Bronchial epithelial cell (primary cell): ENCODE data around the gene IGFL3. TPM values are rescaled to one million over a fixed set of nuclear protein-coding genes. Genes with fewer than 3 reads are reported as not detected.

ENCODE experiments used
- DNase-seq: peaks from one replicate; pipeline ENCODE4 v3.0.0-alpha.2; 2010; ENCODE audit warnings: low read depth
- FAIRE-seq: peaks from 2 replicates; lab custom pipeline; 2011; peaks lifted over from hg19 to GRCh38; lab: Jason Lieb, UNC
- H3K27me3 ChIP-seq: 2 replicates; pipeline ENCODE4 v1.5.1; 2011; ENCODE audit warnings: low read length; ENCODE audit not compliant: control insufficient read depth, insufficient read depth
- H3K36me3 ChIP-seq: 2 replicates; pipeline ENCODE4 v1.5.1; 2011; ENCODE audit warnings: low read length; ENCODE audit not compliant: control insufficient read depth, insufficient read depth
- H3K4me3 ChIP-seq: 2 replicates; pipeline ENCODE4 v1.5.1; 2011; ENCODE audit warnings: mild to moderate bottlenecking, low read depth, low read length, control low read depth
- total RNA-seq: library from RNA; depleted of rRNA; stranded (reverse); fragments of >200 nt; gene quantifications from 2 replicates; pipeline ENCODE4 v1.2.1, GENCODE V29; 2014
- TF ChIP-seq, protein P1 (sequence below): IDR thresholded peaks from 2 replicates; pipeline ENCODE4 v1.5.1; 2011; ENCODE audit warnings: mild to moderate bottlenecking, moderate library complexity, low read length, control low read depth, inconsistent platforms; ENCODE audit not compliant: insufficient read depth, severe bottlenecking

Gene IGFL3
- total RNA-seq, 1 donor from 2014 or later = not detected

DNA sequence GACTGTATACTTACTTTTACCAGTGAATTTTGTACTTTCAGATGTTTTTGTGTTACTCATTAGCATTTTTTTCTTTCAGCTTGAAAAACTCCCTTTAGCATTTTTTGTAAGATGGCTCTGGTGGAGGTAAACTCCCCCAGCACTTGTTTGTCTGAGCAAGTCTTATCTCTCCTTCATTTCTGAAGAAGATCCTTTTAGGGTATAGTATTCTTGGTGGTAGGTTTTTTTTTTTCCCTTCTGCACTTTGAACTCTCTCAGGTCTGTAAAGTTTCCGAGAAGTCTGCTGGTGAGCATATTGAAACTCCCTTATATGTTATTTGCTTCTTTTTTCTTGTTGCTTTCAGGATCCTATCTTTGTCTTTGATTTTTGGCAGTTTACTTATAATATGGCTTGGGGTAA is 35.1 kb downstream of the IGFL3 start:
- FAIRE-seq (no peak), DNase-seq (no peak)
- TF ChIP-seq, protein P1, sequence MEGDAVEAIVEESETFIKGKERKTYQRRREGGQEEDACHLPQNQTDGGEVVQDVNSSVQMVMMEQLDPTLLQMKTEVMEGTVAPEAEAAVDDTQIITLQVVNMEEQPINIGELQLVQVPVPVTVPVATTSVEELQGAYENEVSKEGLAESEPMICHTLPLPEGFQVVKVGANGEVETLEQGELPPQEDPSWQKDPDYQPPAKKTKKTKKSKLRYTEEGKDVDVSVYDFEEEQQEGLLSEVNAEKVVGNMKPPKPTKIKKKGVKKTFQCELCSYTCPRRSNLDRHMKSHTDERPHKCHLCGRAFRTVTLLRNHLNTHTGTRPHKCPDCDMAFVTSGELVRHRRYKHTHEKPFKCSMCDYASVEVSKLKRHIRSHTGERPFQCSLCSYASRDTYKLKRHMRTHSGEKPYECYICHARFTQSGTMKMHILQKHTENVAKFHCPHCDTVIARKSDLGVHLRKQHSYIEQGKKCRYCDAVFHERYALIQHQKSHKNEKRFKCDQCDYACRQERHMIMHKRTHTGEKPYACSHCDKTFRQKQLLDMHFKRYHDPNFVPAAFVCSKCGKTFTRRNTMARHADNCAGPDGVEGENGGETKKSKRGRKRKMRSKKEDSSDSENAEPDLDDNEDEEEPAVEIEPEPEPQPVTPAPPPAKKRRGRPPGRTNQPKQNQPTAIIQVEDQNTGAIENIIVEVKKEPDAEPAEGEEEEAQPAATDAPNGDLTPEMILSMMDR = no peak
- H3K36me3 ChIP-seq = no peaks in the 10 kb centered on the region
- H3K27me3 ChIP-seq = peaks cover 13% of the 10 kb centered on the region
- H3K4me3 ChIP-seq = no peak overlapping the region

DNA sequence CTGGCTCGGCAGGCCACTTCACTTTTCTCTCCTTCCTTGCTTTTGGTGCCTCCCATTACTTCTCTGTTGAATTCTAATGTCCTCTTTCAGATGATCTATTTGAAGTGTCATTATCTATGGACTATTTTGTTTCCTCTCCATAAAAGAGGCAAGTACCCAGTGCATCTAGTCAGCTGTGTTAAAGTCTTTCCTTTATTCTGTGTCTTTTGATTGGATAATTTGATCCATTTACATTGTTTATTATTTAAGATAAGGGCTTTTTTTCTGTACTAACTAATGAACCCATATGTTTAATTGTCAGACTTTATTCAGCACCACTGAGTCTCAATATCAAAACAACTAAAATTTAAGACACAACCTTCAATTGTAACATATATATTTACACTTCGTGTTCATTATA is 36.4 kb downstream of the IGFL3 start:
- FAIRE-seq (no peak), DNase-seq (no peak)
- Histone ChIP-seq H3K27me3 (peaks cover 15% of the 10 kb centered on the region), H3K4me3 (no peak overlapping the region), H3K36me3 (no peaks in the 10 kb centered on the region)
- TF ChIP-seq, protein P1 = no peak

GRCh38 chr19:46085888-46086287 is 38.6 kb downstream of the IGFL3 start:
- FAIRE-seq = no peak
- H3K27me3 ChIP-seq = peaks cover 19% of the 10 kb centered on the region
- H3K4me3 ChIP-seq = no peak overlapping the region
- TF ChIP-seq, protein P1 = no peak
- no peak for DNase-seq
- no peaks in the 10 kb centered on the region for H3K36me3 ChIP-seq

DNA sequence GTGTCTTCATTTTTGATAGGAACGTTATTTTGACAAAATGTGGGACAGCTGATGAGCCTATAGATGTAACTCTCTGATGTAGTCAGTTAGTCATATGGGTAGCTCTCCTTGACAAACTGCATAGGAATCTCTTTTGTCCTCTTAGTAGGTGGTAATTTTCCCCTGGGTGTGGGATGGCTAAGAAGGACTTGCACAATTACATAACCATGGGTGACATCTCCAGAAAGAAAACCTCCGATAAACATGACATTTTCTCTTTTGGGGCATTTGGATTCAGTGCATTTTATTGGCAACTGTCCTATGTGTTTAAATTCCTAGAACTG is 41.8 kb downstream of the IGFL3 start:
- peak; percentile 78 for DNase-seq
- Histone ChIP-seq H3K27me3 (peaks cover 26% of the 10 kb centered on the region), H3K4me3 (no peak overlapping the region), H3K36me3 (no peaks in the 10 kb centered on the region)
- TF ChIP-seq, protein P1 = no peak
- no peak for FAIRE-seq

DNA sequence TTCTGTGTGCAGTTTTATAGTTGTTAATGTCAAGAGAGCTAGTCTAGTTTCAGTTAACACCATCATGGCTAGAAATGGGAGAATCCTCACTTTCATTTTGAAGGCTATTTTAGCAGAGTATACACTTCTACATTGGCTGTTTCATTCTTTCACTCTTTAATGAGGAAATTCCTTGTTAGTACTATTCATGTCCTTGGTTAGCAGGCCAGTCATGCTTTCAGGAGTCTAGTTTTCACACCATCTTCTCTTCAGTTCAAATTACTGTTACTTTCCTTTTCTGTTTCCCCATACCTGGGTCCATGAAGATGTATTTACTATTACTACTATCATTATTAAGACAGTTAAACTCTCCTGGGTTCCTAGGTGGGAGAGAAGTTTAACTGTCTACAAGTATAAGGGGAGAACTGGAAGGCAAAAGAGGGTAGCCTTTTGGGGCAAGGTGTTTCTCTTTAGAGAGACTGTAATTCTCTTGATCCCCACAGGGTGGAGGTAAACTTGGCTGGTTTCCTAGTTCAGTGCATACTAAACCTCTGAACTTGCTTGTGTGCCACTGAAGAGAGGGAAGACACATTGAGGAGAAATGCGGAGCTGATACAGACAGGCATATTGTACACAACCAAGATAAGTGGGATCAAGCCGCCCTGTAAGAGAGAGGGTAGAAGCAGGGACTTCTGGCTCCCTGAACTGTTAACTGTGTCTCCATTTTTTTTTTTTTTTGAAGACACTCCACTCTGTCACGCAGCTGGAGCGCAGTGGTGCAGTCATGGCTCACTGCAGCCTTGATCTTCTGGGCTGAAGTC is 42.4 kb downstream of the IGFL3 start:
- no peak for FAIRE-seq
- TF ChIP-seq, protein P1 = peak; percentile 71
- Histone ChIP-seq H3K4me3 (no peak overlapping the region), H3K36me3 (no peaks in the 10 kb centered on the region), H3K27me3 (peaks cover 28% of the 10 kb centered on the region)
- peak; percentile 55 for DNase-seq

GRCh38 chr19:46080561-46080960 is 43.9 kb downstream of the IGFL3 start:
- no peaks in the 10 kb centered on the region for H3K36me3 ChIP-seq
- FAIRE-seq = peak; percentile 76
- TF ChIP-seq, protein P1 = no peak
- DNase-seq = no peak
- no peak overlapping the region for H3K4me3 ChIP-seq
- H3K27me3 ChIP-seq = peaks cover 34% of the 10 kb centered on the region
